Panc1 (cell line): ENCODE data around the gene BAIAP2.
"Not testable (repeated sequence)": the region's sequence is repeated elsewhere in the genome, so short reads cannot be mapped to it uniquely, and the experiment has no call there.

Experiments used
- POLR2AphosphoS5 ChIP-seq: IDR thresholded peaks from 2 replicates; pipeline ENCODE4 v1.6.1; 2012; ENCODE audit warnings: mild to moderate bottlenecking, low read depth, low read length, moderate library complexity
- SIN3A ChIP-seq: IDR thresholded peaks from 2 replicates; pipeline ENCODE4 v1.6.1; 2012; ENCODE audit warnings: low read depth, mild to moderate bottlenecking, low read length, moderate library complexity, borderline replicate concordance; ENCODE audit not compliant: insufficient read depth
- TCF7L2 ChIP-seq: IDR thresholded peaks from 2 replicates; pipeline ENCODE4 v1.6.1; 2011; ENCODE audit warnings: mild to moderate bottlenecking, low read depth, low read length, inconsistent platforms
- TF ChIP-seq, protein P1 (sequence below): fragments of 450-650 bp; IDR thresholded peaks from 2 replicates; pipeline ENCODE4 v1.5.1; 2017; ENCODE audit warnings: mild to moderate bottlenecking
- TF ChIP-seq, protein P2 (sequence below), 2 experiments: IDR thresholded peaks; 2 replicates each; pipeline ENCODE4 v1.6.1; 2011 to 2012; ENCODE audit warnings: low read depth in 2 of 2, control low read depth in 1 of 2, low read length in 1 of 2, mild to moderate bottlenecking in 1 of 2, moderate library complexity in 1 of 2; ENCODE audit not compliant: insufficient read depth in 1 of 2

- TF ChIP-seq POLR2AphosphoS5, SIN3A, TCF7L2: not testable (repeated sequence)
- TF ChIP-seq, protein P1, sequence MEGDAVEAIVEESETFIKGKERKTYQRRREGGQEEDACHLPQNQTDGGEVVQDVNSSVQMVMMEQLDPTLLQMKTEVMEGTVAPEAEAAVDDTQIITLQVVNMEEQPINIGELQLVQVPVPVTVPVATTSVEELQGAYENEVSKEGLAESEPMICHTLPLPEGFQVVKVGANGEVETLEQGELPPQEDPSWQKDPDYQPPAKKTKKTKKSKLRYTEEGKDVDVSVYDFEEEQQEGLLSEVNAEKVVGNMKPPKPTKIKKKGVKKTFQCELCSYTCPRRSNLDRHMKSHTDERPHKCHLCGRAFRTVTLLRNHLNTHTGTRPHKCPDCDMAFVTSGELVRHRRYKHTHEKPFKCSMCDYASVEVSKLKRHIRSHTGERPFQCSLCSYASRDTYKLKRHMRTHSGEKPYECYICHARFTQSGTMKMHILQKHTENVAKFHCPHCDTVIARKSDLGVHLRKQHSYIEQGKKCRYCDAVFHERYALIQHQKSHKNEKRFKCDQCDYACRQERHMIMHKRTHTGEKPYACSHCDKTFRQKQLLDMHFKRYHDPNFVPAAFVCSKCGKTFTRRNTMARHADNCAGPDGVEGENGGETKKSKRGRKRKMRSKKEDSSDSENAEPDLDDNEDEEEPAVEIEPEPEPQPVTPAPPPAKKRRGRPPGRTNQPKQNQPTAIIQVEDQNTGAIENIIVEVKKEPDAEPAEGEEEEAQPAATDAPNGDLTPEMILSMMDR = not testable (repeated sequence)
- TF ChIP-seq, protein P2, sequence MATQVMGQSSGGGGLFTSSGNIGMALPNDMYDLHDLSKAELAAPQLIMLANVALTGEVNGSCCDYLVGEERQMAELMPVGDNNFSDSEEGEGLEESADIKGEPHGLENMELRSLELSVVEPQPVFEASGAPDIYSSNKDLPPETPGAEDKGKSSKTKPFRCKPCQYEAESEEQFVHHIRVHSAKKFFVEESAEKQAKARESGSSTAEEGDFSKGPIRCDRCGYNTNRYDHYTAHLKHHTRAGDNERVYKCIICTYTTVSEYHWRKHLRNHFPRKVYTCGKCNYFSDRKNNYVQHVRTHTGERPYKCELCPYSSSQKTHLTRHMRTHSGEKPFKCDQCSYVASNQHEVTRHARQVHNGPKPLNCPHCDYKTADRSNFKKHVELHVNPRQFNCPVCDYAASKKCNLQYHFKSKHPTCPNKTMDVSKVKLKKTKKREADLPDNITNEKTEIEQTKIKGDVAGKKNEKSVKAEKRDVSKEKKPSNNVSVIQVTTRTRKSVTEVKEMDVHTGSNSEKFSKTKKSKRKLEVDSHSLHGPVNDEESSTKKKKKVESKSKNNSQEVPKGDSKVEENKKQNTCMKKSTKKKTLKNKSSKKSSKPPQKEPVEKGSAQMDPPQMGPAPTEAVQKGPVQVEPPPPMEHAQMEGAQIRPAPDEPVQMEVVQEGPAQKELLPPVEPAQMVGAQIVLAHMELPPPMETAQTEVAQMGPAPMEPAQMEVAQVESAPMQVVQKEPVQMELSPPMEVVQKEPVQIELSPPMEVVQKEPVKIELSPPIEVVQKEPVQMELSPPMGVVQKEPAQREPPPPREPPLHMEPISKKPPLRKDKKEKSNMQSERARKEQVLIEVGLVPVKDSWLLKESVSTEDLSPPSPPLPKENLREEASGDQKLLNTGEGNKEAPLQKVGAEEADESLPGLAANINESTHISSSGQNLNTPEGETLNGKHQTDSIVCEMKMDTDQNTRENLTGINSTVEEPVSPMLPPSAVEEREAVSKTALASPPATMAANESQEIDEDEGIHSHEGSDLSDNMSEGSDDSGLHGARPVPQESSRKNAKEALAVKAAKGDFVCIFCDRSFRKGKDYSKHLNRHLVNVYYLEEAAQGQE (IDR thresholded peaks at IDR 0.05; ENCODE audit: insufficient read depth in 1 of 2, low read depth in 2 of 2, low read length in 1 of 2) = not testable (repeated sequence)
Observed at GRCh38 chr17:81154016-81154415, 119.1 kb downstream of the BAIAP2 start.
